ENCODE measurements around the gene FOXD1.

DNA sequence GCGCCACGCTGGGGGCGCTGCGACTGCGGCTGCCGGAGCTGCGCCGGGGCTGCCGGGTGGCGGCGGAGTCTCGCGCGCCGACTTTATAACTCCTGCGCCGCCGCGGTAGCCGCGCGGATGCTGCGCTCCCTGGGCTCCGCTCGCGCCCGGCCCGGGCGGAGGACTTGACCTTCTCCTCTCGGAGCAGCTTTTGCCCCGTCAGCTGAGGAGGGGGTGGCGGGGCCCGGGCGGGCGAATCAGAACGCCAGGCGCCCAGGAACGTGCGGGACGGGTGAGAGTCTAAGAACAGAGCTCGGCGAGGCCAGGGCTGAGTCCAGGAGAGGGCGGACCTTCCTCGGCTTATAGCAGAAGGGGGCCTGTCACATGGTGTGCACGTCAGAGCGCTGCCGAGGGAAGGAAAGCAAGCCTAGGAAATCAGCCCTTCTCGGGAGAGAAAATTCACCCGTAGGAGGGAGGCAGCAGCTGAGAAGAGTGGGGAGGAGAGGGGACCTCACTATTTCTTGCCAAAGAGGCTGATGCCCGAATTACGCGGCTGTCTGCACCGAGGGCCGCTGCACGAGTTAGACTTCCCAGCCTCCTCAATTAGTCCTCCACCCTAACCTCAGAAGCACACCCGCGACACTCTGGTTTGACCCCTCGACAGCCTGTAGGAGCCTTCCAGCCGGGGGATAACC is at the start of gene FOXD1:
- TF ChIP-seq CHD2 (IDR thresholded peaks at IDR 0.05; ENCODE audit: low read length, partially characterized antibody) (no peak), RXRA (IDR thresholded peaks at IDR 0.05; ENCODE audit: borderline replicate concordance, low read depth) (peak; percentile 50; the same call in 1 of the 2 replicates), TAF1 (IDR thresholded peaks at IDR 0.05; ENCODE audit: borderline replicate concordance, low read depth, low read length) (peak; percentile 96), ELF1 (IDR thresholded peaks at IDR 0.05) (no peak), TCF12 (IDR thresholded peaks at IDR 0.05) (peak; percentile 46; the same call in 1 of the 2 replicates), FOXM1 (IDR thresholded peaks at IDR 0.05; ENCODE audit: low read depth) (no peak), GATA2 (CRISPR knock-in tag; IDR thresholded peaks at IDR 0.05) (no peak), YY1 (IDR thresholded peaks at IDR 0.05; ENCODE audit: low read depth) (peak; percentile 41; the same call in 1 of the 2 replicates)
- TF ChIP-seq, protein P1, sequence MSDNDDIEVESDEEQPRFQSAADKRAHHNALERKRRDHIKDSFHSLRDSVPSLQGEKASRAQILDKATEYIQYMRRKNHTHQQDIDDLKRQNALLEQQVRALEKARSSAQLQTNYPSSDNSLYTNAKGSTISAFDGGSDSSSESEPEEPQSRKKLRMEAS (IDR thresholded peaks at IDR 0.05; ENCODE audit: low read depth): peak; percentile 83
- TF ChIP-seq, protein P2, sequence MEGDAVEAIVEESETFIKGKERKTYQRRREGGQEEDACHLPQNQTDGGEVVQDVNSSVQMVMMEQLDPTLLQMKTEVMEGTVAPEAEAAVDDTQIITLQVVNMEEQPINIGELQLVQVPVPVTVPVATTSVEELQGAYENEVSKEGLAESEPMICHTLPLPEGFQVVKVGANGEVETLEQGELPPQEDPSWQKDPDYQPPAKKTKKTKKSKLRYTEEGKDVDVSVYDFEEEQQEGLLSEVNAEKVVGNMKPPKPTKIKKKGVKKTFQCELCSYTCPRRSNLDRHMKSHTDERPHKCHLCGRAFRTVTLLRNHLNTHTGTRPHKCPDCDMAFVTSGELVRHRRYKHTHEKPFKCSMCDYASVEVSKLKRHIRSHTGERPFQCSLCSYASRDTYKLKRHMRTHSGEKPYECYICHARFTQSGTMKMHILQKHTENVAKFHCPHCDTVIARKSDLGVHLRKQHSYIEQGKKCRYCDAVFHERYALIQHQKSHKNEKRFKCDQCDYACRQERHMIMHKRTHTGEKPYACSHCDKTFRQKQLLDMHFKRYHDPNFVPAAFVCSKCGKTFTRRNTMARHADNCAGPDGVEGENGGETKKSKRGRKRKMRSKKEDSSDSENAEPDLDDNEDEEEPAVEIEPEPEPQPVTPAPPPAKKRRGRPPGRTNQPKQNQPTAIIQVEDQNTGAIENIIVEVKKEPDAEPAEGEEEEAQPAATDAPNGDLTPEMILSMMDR (IDR thresholded peaks at IDR 0.05): no peak
- TF ChIP-seq, protein P3, sequence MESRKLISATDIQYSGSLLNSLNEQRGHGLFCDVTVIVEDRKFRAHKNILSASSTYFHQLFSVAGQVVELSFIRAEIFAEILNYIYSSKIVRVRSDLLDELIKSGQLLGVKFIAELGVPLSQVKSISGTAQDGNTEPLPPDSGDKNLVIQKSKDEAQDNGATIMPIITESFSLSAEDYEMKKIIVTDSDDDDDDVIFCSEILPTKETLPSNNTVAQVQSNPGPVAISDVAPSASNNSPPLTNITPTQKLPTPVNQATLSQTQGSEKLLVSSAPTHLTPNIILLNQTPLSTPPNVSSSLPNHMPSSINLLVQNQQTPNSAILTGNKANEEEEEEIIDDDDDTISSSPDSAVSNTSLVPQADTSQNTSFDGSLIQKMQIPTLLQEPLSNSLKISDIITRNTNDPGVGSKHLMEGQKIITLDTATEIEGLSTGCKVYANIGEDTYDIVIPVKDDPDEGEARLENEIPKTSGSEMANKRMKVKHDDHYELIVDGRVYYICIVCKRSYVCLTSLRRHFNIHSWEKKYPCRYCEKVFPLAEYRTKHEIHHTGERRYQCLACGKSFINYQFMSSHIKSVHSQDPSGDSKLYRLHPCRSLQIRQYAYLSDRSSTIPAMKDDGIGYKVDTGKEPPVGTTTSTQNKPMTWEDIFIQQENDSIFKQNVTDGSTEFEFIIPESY (IDR thresholded peaks at IDR 0.05; ENCODE audit: borderline replicate concordance, low read depth): no peak
- TF ChIP-seq, protein P4, sequence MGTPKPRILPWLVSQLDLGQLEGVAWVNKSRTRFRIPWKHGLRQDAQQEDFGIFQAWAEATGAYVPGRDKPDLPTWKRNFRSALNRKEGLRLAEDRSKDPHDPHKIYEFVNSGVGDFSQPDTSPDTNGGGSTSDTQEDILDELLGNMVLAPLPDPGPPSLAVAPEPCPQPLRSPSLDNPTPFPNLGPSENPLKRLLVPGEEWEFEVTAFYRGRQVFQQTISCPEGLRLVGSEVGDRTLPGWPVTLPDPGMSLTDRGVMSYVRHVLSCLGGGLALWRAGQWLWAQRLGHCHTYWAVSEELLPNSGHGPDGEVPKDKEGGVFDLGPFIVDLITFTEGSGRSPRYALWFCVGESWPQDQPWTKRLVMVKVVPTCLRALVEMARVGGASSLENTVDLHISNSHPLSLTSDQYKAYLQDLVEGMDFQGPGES (IDR thresholded peaks at IDR 0.05; ENCODE audit: low read depth, low read length): no peak

All from SK-N-SH (cell line).